HCT116 (cell line): ENCODE data around the gene CDK1. TPM values are rescaled to one million over a fixed set of nuclear protein-coding genes. Genes with fewer than 3 reads are reported as not detected.

Source experiments
- ATAC-seq: fragments of 200-7000 bp; cut with Tn5 transposase; 2 replicates; pipeline ENCODE4 v1.9.1; 2020; ENCODE audit warnings: mild to moderate bottlenecking, moderate library complexity
- BruUV-seq: library from RNA; stranded (reverse); fragments of 400-500 nt; replicated peaks from 2 replicates; lab custom pipeline; 2021; lab: Mats Ljungman, UMichigan
- CTCF ChIA-PET: fragments of 300-600 bp; sonication (Branson Sonifier 250); formaldehyde crosslinking; loops from one replicate; lab custom pipeline; 2021; ENCODE audit warnings: antibody characterized with exemption; lab: Charles Lee
- POLR2A ChIA-PET: fragments of 300-600, 350-600 bp; sonication (Branson Sonifier 250); formaldehyde crosslinking; loops from one replicate; lab custom pipeline; 2021; ENCODE audit warnings: antibody characterized with exemption; lab: Charles Lee
- RAD21 ChIA-PET, 2 experiments: fragments of 300-600 bp; sonication (Branson Sonifier 250); formaldehyde crosslinking; loops; one replicate each; lab custom pipeline; 2023; ENCODE audit warnings: low total read pairs in 2 of 2; ENCODE audit not compliant: uncharacterized antibody in 2 of 2, unreplicated experiment in 2 of 2, low non-redundant PET in 1 of 2; lab: Charles Lee
- DNase-seq: peaks from one replicate; pipeline ENCODE4 v3.0.0-alpha.2; 2010; ENCODE audit warnings: low read depth, low spot score
- H2AFZ ChIP-seq: fragments of 200-600 bp; shearing (Covaris generic), sonication (generic); 2 replicates; pipeline ENCODE4 v1.6.1; 2017; ENCODE audit warnings: low read depth, mixed run types, mixed read lengths, antibody characterized with exemption, low read length; ENCODE audit not compliant: poor library complexity, severe bottlenecking
- H3K27ac ChIP-seq: 2 replicates; pipeline ENCODE4 v1.5.1; 2012; ENCODE audit warnings: low read depth, low read length
- H3K27me3 ChIP-seq: fragments of 200-600 bp; sonication (generic); 2 replicates; pipeline ENCODE4 v1.6.1; 2016; ENCODE audit warnings: mixed run types, low read length, mixed read lengths; ENCODE audit not compliant: insufficient read depth
- H3K36me3 ChIP-seq, 2 experiments: fragments of 200-500 bp in 1 of 2; fragments of 200-600 bp in 1 of 2; sonication (Bioruptor generic) in 1 of 2; sonication (generic) in 1 of 2; 2 replicates each; pipeline versions ENCODE4 v1.5.1 to v1.6.1; 2014 to 2016; ENCODE audit warnings: low read length in 2 of 2, inconsistent platforms in 1 of 2, mixed read lengths in 1 of 2, mixed run types in 1 of 2; ENCODE audit not compliant: insufficient read depth in 2 of 2, control insufficient read depth in 1 of 2
- H3K4me1 ChIP-seq, 2 experiments: fragments of 200-600 bp in 1 of 2; sonication (generic) in 1 of 2; 2 replicates each; pipeline versions ENCODE4 v1.5.1 to v1.6.1; 2012 to 2017; ENCODE audit warnings: low read length in 2 of 2, inconsistent platforms in 1 of 2, mild to moderate bottlenecking in 1 of 2, mixed read lengths in 1 of 2, mixed run types in 1 of 2, moderate library complexity in 1 of 2; ENCODE audit not compliant: insufficient read depth in 2 of 2, control insufficient read depth in 1 of 2
- H3K4me2 ChIP-seq: fragments of 200-600 bp; sonication (generic); 2 replicates; pipeline ENCODE4 v1.6.1; 2017; ENCODE audit warnings: mixed run types, low read length, mixed read lengths
- H3K4me3 ChIP-seq, 2 experiments: fragments of 200-600 bp in 1 of 2; sonication (generic) in 1 of 2; replicated peaks in 1 of 2; 2 replicates each; pipeline ENCODE4 v1.5.1; 2011 to 2016; ENCODE audit warnings: low read length in 2 of 2, control low read depth in 1 of 2, low read depth in 1 of 2, mild to moderate bottlenecking in 1 of 2, mixed read lengths in 1 of 2, mixed run types in 1 of 2
- H3K79me2 ChIP-seq: fragments of 200-600 bp; sonication (generic); 2 replicates; pipeline ENCODE4 v1.6.1; 2017; ENCODE audit warnings: mild to moderate bottlenecking, mixed run types, low read length, moderate library complexity, mixed read lengths; ENCODE audit not compliant: insufficient read depth
- H3K9ac ChIP-seq: fragments of 200-600 bp; sonication (generic); 2 replicates; pipeline ENCODE4 v1.6.1; 2016; ENCODE audit warnings: low read length, mixed read lengths
- H3K9me2 ChIP-seq: fragments of 200-600 bp; sonication (generic), shearing (Covaris generic); 2 replicates; pipeline ENCODE4 v1.6.1; 2017; ENCODE audit warnings: mixed run types, mild to moderate bottlenecking, moderate library complexity; ENCODE audit not compliant: insufficient read depth
- H3K9me3 ChIP-seq, 2 experiments: fragments of 200-500 bp in 1 of 2; fragments of 200-600 bp in 1 of 2; sonication (Bioruptor generic) in 1 of 2; sonication (generic) in 1 of 2; 2 replicates each; pipeline ENCODE4 v1.6.1; 2014 to 2017; ENCODE audit warnings: low read length in 2 of 2, mixed read lengths in 2 of 2, inconsistent platforms in 1 of 2, low read depth in 1 of 2, mild to moderate bottlenecking in 1 of 2, mixed run types in 1 of 2, moderate library complexity in 1 of 2; ENCODE audit not compliant: control insufficient read depth in 1 of 2, insufficient read depth in 1 of 2
- H4K20me1 ChIP-seq: fragments of 200-600 bp; sonication (generic), shearing (Covaris generic); 2 replicates; pipeline ENCODE4 v1.6.1; 2017; ENCODE audit warnings: mixed run types, mild to moderate bottlenecking, moderate library complexity; ENCODE audit not compliant: insufficient read depth
- CBX3 ChIP-seq: IDR thresholded peaks from 2 replicates; pipeline ENCODE4 v1.6.1; 2012; ENCODE audit warnings: low read depth
- EGR1 ChIP-seq: IDR thresholded peaks from 2 replicates; pipeline ENCODE4 v1.6.1; 2012; ENCODE audit warnings: low read depth
- ELF1 ChIP-seq: IDR thresholded peaks from 2 replicates; pipeline ENCODE4 v1.6.1; 2012; ENCODE audit warnings: low read depth, borderline replicate concordance
- EZH2phosphoT487 ChIP-seq: fragments of 200-600 bp; IDR thresholded peaks from 2 replicates; pipeline ENCODE4 v1.6.1; 2018; ENCODE audit warnings: antibody characterized with exemption, borderline replicate concordance
- JUND ChIP-seq: IDR thresholded peaks from 2 replicates; pipeline ENCODE4 v1.6.1; 2012
- MAX ChIP-seq: IDR thresholded peaks from 2 replicates; pipeline ENCODE4 v1.6.1; 2012
- POLR2A ChIP-seq: IDR thresholded peaks from 2 replicates; pipeline ENCODE4 v1.7.0; 2011; ENCODE audit warnings: borderline replicate concordance; ENCODE audit not compliant: insufficient read depth, insufficient read length; ENCODE audit errors: extremely low read depth
- RAD21 ChIP-seq: IDR thresholded peaks from 2 replicates; pipeline ENCODE4 v1.6.1; 2012; ENCODE audit warnings: low read depth, mild to moderate bottlenecking
- REST ChIP-seq: IDR thresholded peaks from 2 replicates; pipeline ENCODE4 v1.6.1; 2012; ENCODE audit warnings: low read depth
- SIN3A ChIP-seq: IDR thresholded peaks from 2 replicates; pipeline ENCODE4 v1.6.1; 2012; ENCODE audit warnings: low read depth
- SP1 ChIP-seq: IDR thresholded peaks from 2 replicates; pipeline ENCODE4 v1.6.1; 2012; ENCODE audit warnings: low read depth
- SRF ChIP-seq: IDR thresholded peaks from 2 replicates; pipeline ENCODE4 v1.6.1; 2012; ENCODE audit warnings: low read depth
- TCF7L2 ChIP-seq: IDR thresholded peaks from 2 replicates; pipeline ENCODE4 v1.7.0; 2011; ENCODE audit warnings: borderline replicate concordance, inconsistent platforms; ENCODE audit not compliant: insufficient read depth, insufficient read length; ENCODE audit errors: extremely low read depth
- YY1 ChIP-seq: IDR thresholded peaks from 2 replicates; pipeline ENCODE4 v1.6.1; 2011; ENCODE audit warnings: low read length, low read depth, moderate library complexity, mild to moderate bottlenecking; ENCODE audit not compliant: insufficient replicate concordance; ENCODE audit errors: extremely low read depth
- intact Hi-C: fragments of 100-400 bp; cut with micrococcal nuclease; formaldehyde crosslinking; loops from 2 replicates; pipeline ENCODE4 v1.10.0; 2022
- total RNA-seq: library from RNA; stranded (reverse); gene quantifications from one replicate; pipeline ENCODE4 v1.2.1, GENCODE V29; 2021; ENCODE audit not compliant: unreplicated experiment
- TF ChIP-seq, protein P1 (sequence below), 3 experiments: fragments of 200-600 bp in 1 of 3; sonication (generic) in 1 of 3; IDR thresholded peaks in 2 of 3; conservative IDR thresholded peaks in 1 of 3; 2 replicates each; pipeline ENCODE4 v1.5.1; 2012 to 2017; ENCODE audit warnings: low read depth in 2 of 3, low read length in 2 of 3, antibody characterized with exemption in 1 of 3, borderline replicate concordance in 1 of 3, control low read depth in 1 of 3, mild to moderate bottlenecking in 1 of 3, mixed read lengths in 1 of 3, mixed run types in 1 of 3, moderate library complexity in 1 of 3; ENCODE audit not compliant: insufficient read depth in 1 of 3

CDK1 gene
- total RNA-seq, 1 experiment from 2014 or later, result 104 TPM

- Histone ChIP-seq H3K4me3 (no peak overlapping the region), H3K9ac (no peak overlapping the region), H4K20me1 (peaks cover 22% of the 10 kb centered on the region; the same call in 1 of the 2 replicates), H3K36me3 (peaks cover 24 to 57% of the 10 kb centered on the region in 2 experiments), H3K9me3 (no peaks in the 10 kb centered on the region), H3K27me3 (no peaks in the 10 kb centered on the region), H3K4me1 (0 out of 4 replicates have a peak, but pooled peaks cover 0 to 8% of the 10 kb centered on the region in 2 experiments), H3K4me2 (no peak overlapping the region), H3K79me2 (peaks cover 65% of the 10 kb centered on the region), H3K9me2 (no peaks in the 10 kb centered on the region), H2AFZ (no peak overlapping the region), H3K27ac (no peak overlapping the region)
- ChIA-PET RAD21 (no interaction called here), CTCF (no interaction called here), POLR2A (no interaction called here)
- intact Hi-C loops, result no loop called here
- BruUV-seq, result no TSS peak
- TF ChIP-seq MAX (no peak), JUND (no peak), RAD21 (no peak), ELF1 (no peak), SRF (no peak), CBX3 (no peak), REST (no peak), POLR2A (no peak), SP1 (no peak), EGR1 (no peak), SIN3A (no peak), YY1 (no peak), TCF7L2 (no peak), EZH2phosphoT487 (no peak)
- TF ChIP-seq, protein P1, sequence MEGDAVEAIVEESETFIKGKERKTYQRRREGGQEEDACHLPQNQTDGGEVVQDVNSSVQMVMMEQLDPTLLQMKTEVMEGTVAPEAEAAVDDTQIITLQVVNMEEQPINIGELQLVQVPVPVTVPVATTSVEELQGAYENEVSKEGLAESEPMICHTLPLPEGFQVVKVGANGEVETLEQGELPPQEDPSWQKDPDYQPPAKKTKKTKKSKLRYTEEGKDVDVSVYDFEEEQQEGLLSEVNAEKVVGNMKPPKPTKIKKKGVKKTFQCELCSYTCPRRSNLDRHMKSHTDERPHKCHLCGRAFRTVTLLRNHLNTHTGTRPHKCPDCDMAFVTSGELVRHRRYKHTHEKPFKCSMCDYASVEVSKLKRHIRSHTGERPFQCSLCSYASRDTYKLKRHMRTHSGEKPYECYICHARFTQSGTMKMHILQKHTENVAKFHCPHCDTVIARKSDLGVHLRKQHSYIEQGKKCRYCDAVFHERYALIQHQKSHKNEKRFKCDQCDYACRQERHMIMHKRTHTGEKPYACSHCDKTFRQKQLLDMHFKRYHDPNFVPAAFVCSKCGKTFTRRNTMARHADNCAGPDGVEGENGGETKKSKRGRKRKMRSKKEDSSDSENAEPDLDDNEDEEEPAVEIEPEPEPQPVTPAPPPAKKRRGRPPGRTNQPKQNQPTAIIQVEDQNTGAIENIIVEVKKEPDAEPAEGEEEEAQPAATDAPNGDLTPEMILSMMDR (IDR thresholded peaks at IDR 0.05 in 2 of 3, conservative IDR thresholded peaks at IDR 0.05 in 1 of 3; ENCODE audit: borderline replicate concordance in 1 of 3, insufficient read depth in 1 of 3, low read depth in 2 of 3, low read length in 2 of 3), result no peak
- ATAC-seq (no peak), DNase-seq (no peak)
These were observed 17.4 kb downstream of the CDK1 start for GRCh38 chr10:60795465-60796202.
